D341Med (cell line): ENCODE results near the gene ERVW-1.
A peak's percentile ranks its signal among the peaks of the same experiment; 100 is the strongest.
"Not testable (repeated sequence)": the region's sequence is repeated elsewhere in the genome, so short reads cannot be mapped to it uniquely, and the experiment has no call there.

Experiments used
- DNase-seq: peaks from one replicate; pipeline ENCODE4 v3.0.0; 2012; ENCODE audit warnings: low spot score

ERVW-1 gene

GRCh38 chr7:92468589-92468988 is 9.2 kb downstream of the ERVW-1 start:
- DNase-seq: not testable (repeated sequence)

- DNase-seq: no peak
Measured at GRCh38 chr7:92466682-92467081, 11.1 kb downstream of the ERVW-1 start.

- DNase-seq: no peak
Measured at GRCh38 chr7:92464515-92464914, 13.2 kb downstream of the ERVW-1 start.

- DNase-seq: no peak
Measured at GRCh38 chr7:92462560-92462959, 15.2 kb downstream of the ERVW-1 start.

GRCh38 chr7:92461027-92462003 is 16.4 kb downstream of the ERVW-1 start:
- DNase-seq: peak; percentile 71

GRCh38 chr7:92460510-92460909 is 17.2 kb downstream of the ERVW-1 start:
- DNase-seq: no peak

GRCh38 chr7:92460109-92460508 is 17.6 kb downstream of the ERVW-1 start:
- DNase-seq: no peak

GRCh38 chr7:92456236-92456635 is 21.5 kb downstream of the ERVW-1 start:
- no peak for DNase-seq

- DNase-seq: no peak
Measured at GRCh38 chr7:92451645-92452044, 26.1 kb downstream of the ERVW-1 start.

GRCh38 chr7:92448205-92448747 is 29.5 kb downstream of the ERVW-1 start:
- peak; percentile 47 for DNase-seq

GRCh38 chr7:92447345-92448204 is 30.2 kb downstream of the ERVW-1 start, which contains the start of gene GATAD1:
GATAD1 (plus strand) TSS chr7:92447482; CDS start chr7:92447730, 248 bp downstream.
- DNase-seq: peak; percentile 94

- DNase-seq: no peak
Measured at GRCh38 chr7:92446869-92447344, 30.8 kb downstream of the ERVW-1 start.

GRCh38 chr7:92442720-92443119 is 35.0 kb downstream of the ERVW-1 start:
- DNase-seq: not testable (repeated sequence)

GRCh38 chr7:92437956-92438491 is 39.7 kb downstream of the ERVW-1 start:
- DNase-seq: no peak

- no peak for DNase-seq
Measured at GRCh38 chr7:92436612-92437445, 40.9 kb downstream of the ERVW-1 start.

- no peak for DNase-seq
Measured at GRCh38 chr7:92435542-92435941, 42.2 kb downstream of the ERVW-1 start.

GRCh38 chr7:92433019-92433418 is 44.7 kb downstream of the ERVW-1 start:
- no peak for DNase-seq

GRCh38 chr7:92432299-92432946 is 45.3 kb downstream of the ERVW-1 start:
- no peak for DNase-seq

- DNase-seq: no peak
Measured at GRCh38 chr7:92427193-92427592, 50.6 kb downstream of the ERVW-1 start.

- no peak for DNase-seq
Measured at GRCh38 chr7:92425311-92425947, 52.3 kb downstream of the ERVW-1 start.
